ENCODE measurements around the gene ZFYVE28. TPM values are rescaled to one million over a fixed set of nuclear protein-coding genes. Genes with fewer than 3 reads are reported as not detected.

Gene ZFYVE28
- total RNA-seq, 1 donor, result 10.5 TPM

GRCh38 chr4:2266181-2266580, 152.3 kb downstream of the ZFYVE28 start:
- no peak for TF ChIP-seq CTCF (IDR thresholded peaks at IDR 0.05; ENCODE audit: extremely low read depth, low read depth, low read length)
- H3K9me3 ChIP-seq (ENCODE audit: low read depth, low read length), result no peaks in the 10 kb centered on the region
- no peaks in the 10 kb centered on the region for H3K27me3 ChIP-seq (ENCODE audit: insufficient read depth, low read length)
- H3K36me3 ChIP-seq (ENCODE audit: insufficient read depth, low read length), result no peaks in the 10 kb centered on the region
- no peak overlapping the region for H3K4me3 ChIP-seq (ENCODE audit: insufficient read depth, low read length)
- H2AFZ ChIP-seq (ENCODE audit: low read length), result peak overlapping the region; percentile 74
- H3K79me2 ChIP-seq (ENCODE audit: insufficient read depth, low read length), result peaks cover 1% of the 10 kb centered on the region
- no peaks in the 10 kb centered on the region for H4K20me1 ChIP-seq (ENCODE audit: insufficient read depth, low read length)
- no peak overlapping the region for H3K4me2 ChIP-seq (ENCODE audit: insufficient read depth, low read length)
- peak; percentile 100 for DNase-seq (ENCODE audit: insufficient read length, low spot score, missing footprints)
- peak overlapping the region; percentile 36 for H3K27ac ChIP-seq (ENCODE audit: low read depth, low read length)
- H3K4me1 ChIP-seq (ENCODE audit: insufficient read depth, low read length), result peaks cover 13% of the 10 kb centered on the region

- no peaks in the 10 kb centered on the region for H3K36me3 ChIP-seq (ENCODE audit: insufficient read depth, low read length)
- H2AFZ ChIP-seq (ENCODE audit: low read length), result peak overlapping the region; percentile 74
- no peak overlapping the region for H3K4me3 ChIP-seq (ENCODE audit: insufficient read depth, low read length)
- no peak for DNase-seq (ENCODE audit: insufficient read length, low spot score, missing footprints)
- H4K20me1 ChIP-seq (ENCODE audit: insufficient read depth, low read length), result peaks cover 2% of the 10 kb centered on the region
- H3K27me3 ChIP-seq (ENCODE audit: insufficient read depth, low read length), result no peaks in the 10 kb centered on the region
- H3K4me2 ChIP-seq (ENCODE audit: insufficient read depth, low read length), result no peak overlapping the region
- no peak for TF ChIP-seq CTCF (IDR thresholded peaks at IDR 0.05; ENCODE audit: extremely low read depth, low read depth, low read length)
- peak overlapping the region; percentile 36 for H3K27ac ChIP-seq (ENCODE audit: low read depth, low read length)
- no peaks in the 10 kb centered on the region for H3K9me3 ChIP-seq (ENCODE audit: low read depth, low read length)
- peaks cover 9% of the 10 kb centered on the region for H3K79me2 ChIP-seq (ENCODE audit: insufficient read depth, low read length)
- H3K4me1 ChIP-seq (ENCODE audit: insufficient read depth, low read length), result peaks cover 17% of the 10 kb centered on the region
Observed at GRCh38 chr4:2265113-2266110, 153.0 kb downstream of the ZFYVE28 start.

DNA sequence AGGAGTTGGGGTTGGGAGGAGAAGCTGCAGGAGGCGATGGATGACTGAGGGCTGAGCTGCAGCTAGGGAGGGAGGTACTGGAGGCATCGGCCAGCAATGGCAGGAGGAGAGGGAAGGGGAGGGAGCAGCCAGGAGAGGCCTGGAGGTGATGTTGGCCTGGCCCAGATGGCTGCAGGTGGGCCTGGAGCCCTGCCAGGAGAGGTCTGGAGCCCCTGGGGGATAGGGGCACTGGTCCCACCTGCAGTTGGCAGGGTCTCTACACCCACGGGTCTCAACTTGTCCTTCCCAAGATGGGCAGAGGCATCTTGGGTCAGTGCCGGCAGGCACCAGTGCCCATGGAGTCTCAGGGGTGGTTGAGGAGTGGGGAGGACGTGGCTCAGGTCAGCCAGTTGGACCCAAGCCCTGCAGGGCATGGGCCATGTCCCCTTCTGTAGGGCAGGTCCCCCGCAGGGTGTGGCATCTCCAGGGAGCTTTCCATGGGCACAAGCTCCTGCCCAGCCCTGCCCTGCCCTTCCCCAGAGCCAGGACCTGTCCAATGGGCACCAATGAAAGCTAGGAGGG, 153.9 kb downstream of the ZFYVE28 start:
- Histone ChIP-seq H4K20me1 (ENCODE audit: insufficient read depth, low read length) (peaks cover 10% of the 10 kb centered on the region), H3K4me3 (ENCODE audit: insufficient read depth, low read length) (no peak overlapping the region), H3K27ac (ENCODE audit: low read depth, low read length) (no peak overlapping the region), H3K79me2 (ENCODE audit: insufficient read depth, low read length) (peaks cover 17% of the 10 kb centered on the region), H3K9me3 (ENCODE audit: low read depth, low read length) (no peaks in the 10 kb centered on the region), H3K4me1 (ENCODE audit: insufficient read depth, low read length) (peaks cover 24% of the 10 kb centered on the region), H3K27me3 (ENCODE audit: insufficient read depth, low read length) (no peaks in the 10 kb centered on the region), H3K36me3 (ENCODE audit: insufficient read depth, low read length) (no peaks in the 10 kb centered on the region), H2AFZ (ENCODE audit: low read length) (no peak overlapping the region), H3K4me2 (ENCODE audit: insufficient read depth, low read length) (no peak overlapping the region)
- no peak for TF ChIP-seq CTCF (IDR thresholded peaks at IDR 0.05; ENCODE audit: extremely low read depth, low read depth, low read length)
- no peak for DNase-seq (ENCODE audit: insufficient read length, low spot score, missing footprints)

- H2AFZ ChIP-seq (ENCODE audit: low read length), result no peak overlapping the region
- H3K79me2 ChIP-seq (ENCODE audit: insufficient read depth, low read length), result peaks cover 24% of the 10 kb centered on the region
- H4K20me1 ChIP-seq (ENCODE audit: insufficient read depth, low read length), result peaks cover 17% of the 10 kb centered on the region
- H3K4me1 ChIP-seq (ENCODE audit: insufficient read depth, low read length), result peaks cover 24% of the 10 kb centered on the region
- no peaks in the 10 kb centered on the region for H3K36me3 ChIP-seq (ENCODE audit: insufficient read depth, low read length)
- no peaks in the 10 kb centered on the region for H3K9me3 ChIP-seq (ENCODE audit: low read depth, low read length)
- no peak overlapping the region for H3K4me3 ChIP-seq (ENCODE audit: insufficient read depth, low read length)
- no peak for TF ChIP-seq CTCF (IDR thresholded peaks at IDR 0.05; ENCODE audit: extremely low read depth, low read depth, low read length)
- H3K27me3 ChIP-seq (ENCODE audit: insufficient read depth, low read length), result no peaks in the 10 kb centered on the region
- no peak for DNase-seq (ENCODE audit: insufficient read length, low spot score, missing footprints)
- no peak overlapping the region for H3K27ac ChIP-seq (ENCODE audit: low read depth, low read length)
- no peak overlapping the region for H3K4me2 ChIP-seq (ENCODE audit: insufficient read depth, low read length)
Observed at GRCh38 chr4:2263926-2264321, 154.5 kb downstream of the ZFYVE28 start.

All from osteoblast (primary cell).